Kidney (tissue), 14 donors: ENCODE data around the gene CRIM1. TPM values are rescaled to one million over a fixed set of nuclear protein-coding genes. Genes with fewer than 3 reads are reported as not detected.

Experiments used
- DNase-seq, 5 donors: peaks; one replicate each; pipeline ENCODE4 v3.0.0-alpha.2; 2013 to 2020
- FAIRE-seq: peaks from 2 replicates; lab custom pipeline; 2012; peaks lifted over from hg19 to GRCh38; lab: Jason Lieb, UNC
- H3K27ac ChIP-seq, 2 donors: one replicate each; pipeline ENCODE4 v1.7.0; 2013; ENCODE audit warnings: low read depth in 2 of 2, low read length in 2 of 2, inconsistent platforms in 1 of 2
- H3K27me3 ChIP-seq: one replicate; pipeline ENCODE4 v1.7.1; 2013; ENCODE audit warnings: low read length, inconsistent platforms; ENCODE audit not compliant: control insufficient read depth, insufficient read depth
- H3K36me3 ChIP-seq, 3 donors: one replicate each; pipeline versions ENCODE4 v1.7.0 to v1.7.1; 2013; ENCODE audit warnings: low read length in 3 of 3, control low read depth in 1 of 3, inconsistent platforms in 1 of 3; ENCODE audit not compliant: insufficient read depth in 3 of 3, control insufficient read depth in 2 of 3
- H3K4me1 ChIP-seq, 3 donors: one replicate each; pipeline versions ENCODE4 v1.7.0 to v1.7.1; 2013; ENCODE audit warnings: low read length in 3 of 3, inconsistent platforms in 1 of 3, low read depth in 1 of 3; ENCODE audit not compliant: control insufficient read depth in 2 of 3, insufficient read depth in 2 of 3
- H3K4me3 ChIP-seq, 3 donors: one replicate each; pipeline versions ENCODE4 v1.7.0 to v1.8.1; 2013; ENCODE audit warnings: low read length in 3 of 3, control low read depth in 1 of 3, inconsistent platforms in 1 of 3
- H3K9ac ChIP-seq, 3 donors: one replicate each; pipeline versions ENCODE4 v1.7.0 to v1.7.1; 2013; ENCODE audit warnings: low read length in 3 of 3, control low read depth in 1 of 3, inconsistent platforms in 1 of 3
- H3K9me3 ChIP-seq, 3 donors: one replicate each; pipeline versions ENCODE4 v1.7.0 to v1.7.1; 2013; ENCODE audit warnings: low read length in 3 of 3, control low read depth in 1 of 3, inconsistent platforms in 1 of 3; ENCODE audit not compliant: control insufficient read depth in 2 of 3, insufficient read depth in 1 of 3
- intact Hi-C: fragments of 100-400 bp; cut with DNase I; formaldehyde crosslinking; loops from one replicate; pipeline ENCODE4 v1.11.1; 2022
- polyA plus RNA-seq: library from polyadenylated mRNA; stranded (reverse); fragments of 350-450 nt; fragmentation: Illumina TruSeq; extraction: RNeasy Lipid Tissue Mini Kit (QIAGEN cat#74804); gene quantifications from one replicate; pipeline ENCODE4 v1.2.3, GENCODE V29; 2014; ENCODE audit warnings: low read depth, low replicate concordance; ENCODE audit not compliant: insufficient read depth
- total RNA-seq: library from RNA; stranded (reverse); fragmentation: NEBNext Ultra II Directional; extraction: Animal tissue kit (Norgen Biotek cat#: 25700); gene quantifications from one replicate; pipeline ENCODE4 v1.2.1, GENCODE V29; 2021
- TF ChIP-seq, protein P1 (sequence below): IDR thresholded peaks from 3 replicates; pipeline ENCODE4 v1.5.1; 2012; ENCODE audit warnings: mild to moderate bottlenecking, moderate library complexity, borderline replicate concordance; ENCODE audit not compliant: insufficient read depth; ENCODE audit errors: extremely low read depth
- donor health status: control.
- donor health status: control.
- donor health status: control.
- donor health status: control.
- donor health status: control.
- donor health status: DM: yes; HTN: yes; CAD: no.
- donor health status: Normal renal cell carcinoma (clear cell type).

CRIM1 gene
- total and polyA plus RNA-seq, 2 donors from 2014 or later = 47.2 to 154 TPM

DNA sequence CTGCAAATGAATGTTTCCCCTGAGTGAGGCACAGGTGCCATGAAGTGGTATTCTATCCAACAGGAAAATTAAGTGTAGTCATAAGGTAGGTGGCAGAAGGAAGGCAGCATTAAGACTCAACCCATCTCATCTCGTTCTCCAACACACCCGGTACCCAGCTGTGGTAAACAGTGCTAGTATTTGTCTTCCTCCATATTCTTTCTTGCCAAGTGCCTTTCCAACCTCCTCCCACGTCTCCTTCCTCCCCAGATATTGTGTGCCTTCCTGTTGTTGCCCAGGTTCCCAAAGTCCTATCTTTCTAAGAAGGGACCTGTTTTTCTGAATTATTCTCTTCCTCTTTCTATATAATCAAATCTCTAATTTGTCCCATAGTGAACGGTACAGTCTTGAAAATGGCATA lies 83.5 kb downstream of the CRIM1 start:
- TF ChIP-seq, protein P1, sequence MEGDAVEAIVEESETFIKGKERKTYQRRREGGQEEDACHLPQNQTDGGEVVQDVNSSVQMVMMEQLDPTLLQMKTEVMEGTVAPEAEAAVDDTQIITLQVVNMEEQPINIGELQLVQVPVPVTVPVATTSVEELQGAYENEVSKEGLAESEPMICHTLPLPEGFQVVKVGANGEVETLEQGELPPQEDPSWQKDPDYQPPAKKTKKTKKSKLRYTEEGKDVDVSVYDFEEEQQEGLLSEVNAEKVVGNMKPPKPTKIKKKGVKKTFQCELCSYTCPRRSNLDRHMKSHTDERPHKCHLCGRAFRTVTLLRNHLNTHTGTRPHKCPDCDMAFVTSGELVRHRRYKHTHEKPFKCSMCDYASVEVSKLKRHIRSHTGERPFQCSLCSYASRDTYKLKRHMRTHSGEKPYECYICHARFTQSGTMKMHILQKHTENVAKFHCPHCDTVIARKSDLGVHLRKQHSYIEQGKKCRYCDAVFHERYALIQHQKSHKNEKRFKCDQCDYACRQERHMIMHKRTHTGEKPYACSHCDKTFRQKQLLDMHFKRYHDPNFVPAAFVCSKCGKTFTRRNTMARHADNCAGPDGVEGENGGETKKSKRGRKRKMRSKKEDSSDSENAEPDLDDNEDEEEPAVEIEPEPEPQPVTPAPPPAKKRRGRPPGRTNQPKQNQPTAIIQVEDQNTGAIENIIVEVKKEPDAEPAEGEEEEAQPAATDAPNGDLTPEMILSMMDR = no peak
- peak overlapping the region in 1 of 2 donors; percentile 7 for H3K27ac ChIP-seq

DNA sequence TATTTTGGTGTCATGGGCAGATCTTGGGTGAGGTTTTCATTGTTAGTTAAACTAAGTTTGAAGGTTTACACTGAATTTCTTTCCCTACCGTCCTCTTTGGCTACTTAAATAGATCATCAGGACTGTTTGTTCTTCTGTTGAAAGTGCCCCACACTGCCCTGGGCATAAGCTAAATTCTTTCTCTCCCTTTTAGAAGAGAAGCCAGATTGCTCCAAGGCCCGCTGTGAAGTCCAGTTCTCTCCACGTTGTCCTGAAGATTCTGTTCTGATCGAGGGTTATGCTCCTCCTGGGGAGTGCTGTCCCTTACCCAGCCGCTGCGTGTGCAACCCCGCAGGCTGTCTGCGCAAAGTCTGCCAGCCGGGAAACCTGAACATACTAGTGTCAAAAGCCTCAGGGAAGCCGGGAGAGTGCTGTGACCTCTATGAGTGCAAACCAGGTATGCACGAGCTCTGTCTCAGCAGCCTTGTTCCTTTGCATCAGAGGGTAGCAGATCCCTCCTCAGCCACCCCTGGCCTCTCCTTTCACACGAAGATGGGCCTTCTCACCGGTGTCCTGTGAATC lies 85.6 kb downstream of the CRIM1 start:
- H3K9ac ChIP-seq = no peak overlapping the region
- no peaks in the 10 kb centered on the region for H3K9me3 ChIP-seq
- intact Hi-C loops = no loop called here
- no peak for FAIRE-seq
- peaks cover 2 to 25% (median 13%) of the 10 kb centered on the region in 3 donors for H3K36me3 ChIP-seq
- peaks cover 5 to 9% (median 6%) of the 10 kb centered on the region in 3 donors for H3K4me1 ChIP-seq
- TF ChIP-seq, protein P1 = no peak
- H3K27ac ChIP-seq = peak overlapping the region in 1 of 2 donors; percentile 23
- no peaks in the 10 kb centered on the region for H3K27me3 ChIP-seq
- H3K4me3 ChIP-seq = no peak overlapping the region
- DNase-seq = no peak

More for the DNA sequence above, 83.5 kb downstream of the CRIM1 start:
- FAIRE-seq (no peak), DNase-seq (no peak)
- H3K36me3 ChIP-seq = peaks cover 2 to 16% (median 10%) of the 10 kb centered on the region in 3 donors
- intact Hi-C loops = no loop called here
- H3K27me3 ChIP-seq = no peaks in the 10 kb centered on the region
- no peak overlapping the region for H3K9ac ChIP-seq
- H3K9me3 ChIP-seq = no peaks in the 10 kb centered on the region
- no peak overlapping the region for H3K4me3 ChIP-seq
- peaks cover 5 to 9% (median 6%) of the 10 kb centered on the region in 3 donors for H3K4me1 ChIP-seq

DNA sequence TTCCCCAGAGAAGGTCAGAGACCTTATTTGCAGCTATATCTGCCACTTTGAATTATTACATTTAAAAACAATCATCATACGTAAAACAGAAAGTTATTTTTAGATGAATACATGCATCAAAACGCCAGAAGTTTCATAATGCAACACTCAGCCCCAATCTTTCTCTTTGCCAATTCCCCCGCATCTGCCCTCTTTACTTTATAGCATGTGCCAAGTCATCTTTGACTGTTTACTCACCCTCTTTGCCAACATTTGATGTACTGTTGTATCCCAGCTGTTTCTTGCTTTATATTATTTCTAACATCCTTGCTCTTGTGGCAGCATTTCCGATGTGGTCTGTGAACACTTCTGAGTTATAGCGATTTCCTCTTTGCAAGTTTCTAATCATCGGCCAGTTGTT lies 86.2 kb downstream of the CRIM1 start:
- intact Hi-C loops = no loop called here
- Histone ChIP-seq H3K4me3 (no peak overlapping the region), H3K4me1 (peaks cover 5 to 11% (median 8%) of the 10 kb centered on the region in 3 donors), H3K27ac (no peak overlapping the region), H3K36me3 (peaks cover 2 to 25% (median 14%) of the 10 kb centered on the region in 3 donors), H3K9me3 (no peaks in the 10 kb centered on the region), H3K9ac (no peak overlapping the region), H3K27me3 (no peaks in the 10 kb centered on the region)
- FAIRE-seq (no peak), DNase-seq (peak in 2 of 5 donors; percentile 39 to 63)
- TF ChIP-seq, protein P1 = no peak
